ENCODE results near the gene MAP3K21.

- no peak for TF ChIP-seq CTCF (IDR thresholded peaks at IDR 0.05; ENCODE audit: low read depth, low read length, poor library complexity, severe bottlenecking)
- TF ChIP-seq EZH2phosphoT487 (IDR thresholded peaks at IDR 0.05; ENCODE audit: borderline replicate concordance, low read length), result no peak
These were observed 106.1 kb downstream of the MAP3K21 start for GRCh38 chr1:233433436-233434210.

Measured in DOHH2 (cell line).